PFSK-1 (cell line): Measurements from ENCODE around the gene LIMS1.

Experiments used
- FOXP2 ChIP-seq: optimal IDR thresholded peaks from 2 replicates; pipeline ENCODE3; 2011; ENCODE audit warnings: borderline replicate concordance, control low read depth, inconsistent platforms; ENCODE audit not compliant: insufficient read depth; ENCODE audit errors: extremely low read length, extremely low read depth
- POLR2AphosphoS5 ChIP-seq: IDR thresholded peaks from 2 replicates; pipeline ENCODE4 v1.6.1; 2012; ENCODE audit warnings: low read depth, mild to moderate bottlenecking, control low read depth, low read length, moderate library complexity
- SIN3A ChIP-seq: IDR thresholded peaks from 2 replicates; pipeline ENCODE4 v1.6.1; 2012; ENCODE audit warnings: mild to moderate bottlenecking, low read length, moderate library complexity, borderline replicate concordance; ENCODE audit not compliant: insufficient read depth
- TAF1 ChIP-seq: IDR thresholded peaks from 2 replicates; pipeline ENCODE4 v1.6.1; 2012; ENCODE audit warnings: low read length, control low read depth, borderline replicate concordance; ENCODE audit not compliant: insufficient read depth
- TF ChIP-seq, protein P1 (sequence below), 2 experiments: IDR thresholded peaks; 2 replicates each; pipeline versions ENCODE4 v1.6.1 to v1.8.0; 2011 to 2012; ENCODE audit warnings: low read depth in 2 of 2, low read length in 2 of 2, control low read depth in 1 of 2, inconsistent platforms in 1 of 2, mild to moderate bottlenecking in 1 of 2, moderate library complexity in 1 of 2; ENCODE audit not compliant: insufficient read depth in 1 of 2

The LIMS1 gene

DNA sequence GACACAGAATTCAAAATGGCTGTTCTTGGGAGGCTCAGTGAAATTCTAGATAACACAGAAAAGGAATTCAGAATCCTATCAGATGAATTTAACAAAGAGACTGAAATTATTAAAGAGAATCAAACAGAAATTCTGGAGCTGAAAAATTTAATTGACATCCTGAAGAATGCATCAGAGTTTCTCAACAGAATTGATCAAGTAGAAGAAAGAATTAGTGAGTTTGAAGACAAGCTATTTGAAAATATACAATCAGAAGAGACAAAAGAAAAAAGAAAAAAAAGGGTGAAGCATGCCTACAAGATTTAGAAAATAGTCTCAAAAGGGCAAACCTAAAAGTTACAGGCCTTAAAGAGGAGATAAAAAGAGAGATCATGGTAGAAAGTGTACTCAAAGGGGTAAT is 173.0 kb downstream of the LIMS1 start:
- no peak for TF ChIP-seq SIN3A
- TF ChIP-seq, protein P1, sequence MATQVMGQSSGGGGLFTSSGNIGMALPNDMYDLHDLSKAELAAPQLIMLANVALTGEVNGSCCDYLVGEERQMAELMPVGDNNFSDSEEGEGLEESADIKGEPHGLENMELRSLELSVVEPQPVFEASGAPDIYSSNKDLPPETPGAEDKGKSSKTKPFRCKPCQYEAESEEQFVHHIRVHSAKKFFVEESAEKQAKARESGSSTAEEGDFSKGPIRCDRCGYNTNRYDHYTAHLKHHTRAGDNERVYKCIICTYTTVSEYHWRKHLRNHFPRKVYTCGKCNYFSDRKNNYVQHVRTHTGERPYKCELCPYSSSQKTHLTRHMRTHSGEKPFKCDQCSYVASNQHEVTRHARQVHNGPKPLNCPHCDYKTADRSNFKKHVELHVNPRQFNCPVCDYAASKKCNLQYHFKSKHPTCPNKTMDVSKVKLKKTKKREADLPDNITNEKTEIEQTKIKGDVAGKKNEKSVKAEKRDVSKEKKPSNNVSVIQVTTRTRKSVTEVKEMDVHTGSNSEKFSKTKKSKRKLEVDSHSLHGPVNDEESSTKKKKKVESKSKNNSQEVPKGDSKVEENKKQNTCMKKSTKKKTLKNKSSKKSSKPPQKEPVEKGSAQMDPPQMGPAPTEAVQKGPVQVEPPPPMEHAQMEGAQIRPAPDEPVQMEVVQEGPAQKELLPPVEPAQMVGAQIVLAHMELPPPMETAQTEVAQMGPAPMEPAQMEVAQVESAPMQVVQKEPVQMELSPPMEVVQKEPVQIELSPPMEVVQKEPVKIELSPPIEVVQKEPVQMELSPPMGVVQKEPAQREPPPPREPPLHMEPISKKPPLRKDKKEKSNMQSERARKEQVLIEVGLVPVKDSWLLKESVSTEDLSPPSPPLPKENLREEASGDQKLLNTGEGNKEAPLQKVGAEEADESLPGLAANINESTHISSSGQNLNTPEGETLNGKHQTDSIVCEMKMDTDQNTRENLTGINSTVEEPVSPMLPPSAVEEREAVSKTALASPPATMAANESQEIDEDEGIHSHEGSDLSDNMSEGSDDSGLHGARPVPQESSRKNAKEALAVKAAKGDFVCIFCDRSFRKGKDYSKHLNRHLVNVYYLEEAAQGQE (IDR thresholded peaks at IDR 0.05; ENCODE audit: insufficient read depth in 1 of 2, low read depth in 2 of 2, low read length in 2 of 2): no peak
- TF ChIP-seq TAF1: no peak
- TF ChIP-seq FOXP2: no peak
- no peak for TF ChIP-seq POLR2AphosphoS5

DNA sequence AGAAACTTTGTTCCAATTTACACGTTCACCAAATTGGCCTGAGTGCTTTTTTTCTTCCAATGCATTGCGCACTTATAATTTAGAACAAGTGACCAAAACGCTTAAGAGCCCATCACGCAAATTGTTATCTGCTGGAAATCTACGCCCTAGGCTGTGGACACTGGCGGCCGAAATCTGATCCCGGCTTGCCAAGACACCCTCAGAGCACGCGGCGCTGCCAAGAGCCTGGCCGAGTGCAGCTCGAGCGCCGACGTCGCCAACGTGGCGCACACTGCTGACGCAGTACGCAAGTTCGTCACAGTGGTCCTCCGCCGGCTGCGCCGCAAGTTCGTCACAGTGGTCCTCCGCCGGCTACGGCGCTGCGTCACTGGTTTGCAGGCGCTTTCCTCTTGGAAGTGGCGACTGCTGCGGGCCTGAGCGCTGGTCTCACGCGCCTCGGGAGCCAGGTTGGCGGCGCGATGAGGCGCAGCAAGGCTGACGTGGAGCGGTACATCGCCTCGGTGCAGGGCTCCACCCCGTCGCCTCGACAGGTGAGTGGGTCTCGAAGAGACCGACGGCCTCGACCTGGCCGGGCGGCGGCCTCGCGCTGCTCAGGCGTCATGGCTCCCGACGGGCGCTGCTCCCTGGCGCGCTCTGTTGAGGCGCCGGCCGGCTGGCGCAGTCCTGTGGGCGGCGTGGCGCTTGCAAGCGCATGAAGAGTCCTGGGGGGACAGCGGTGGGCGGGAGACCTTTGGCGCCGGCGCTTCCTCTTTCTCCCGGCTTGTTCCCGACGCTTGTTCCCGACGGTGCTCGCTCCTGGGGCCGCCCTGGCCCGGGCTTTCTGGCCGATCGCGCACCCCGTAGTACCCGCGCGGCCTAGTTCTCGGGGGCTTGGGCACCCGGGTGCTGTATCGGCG is 185.1 kb downstream of the LIMS1 start, which contains the start of gene RANBP2:
TSS of gene RANBP2 (plus strand) at position 334 of the 896 bp plus-strand sequence. CDS start at position 459, 125 bp downstream.
- TF ChIP-seq POLR2AphosphoS5 (peak; percentile 86), SIN3A (peak; percentile 59; the same call in 1 of the 2 replicates), FOXP2 (peak; percentile 85), TAF1 (peak; percentile 88)
- TF ChIP-seq, protein P1 (IDR thresholded peaks at IDR 0.05; ENCODE audit: insufficient read depth in 1 of 2, low read depth in 2 of 2, low read length in 2 of 2): peak; percentile 46 to 64; a peak in 2 of 4 replicates
